RWPE2 (cell line): ENCODE data around the gene KIAA0825.

Source experiments
- ATAC-seq: fragments of 200-7000 bp; cut with Tn5 transposase; 3 replicates; pipeline ENCODE4 v1.9.1; 2021; ENCODE audit warnings: low read depth
- DNase-seq: peaks from one replicate; pipeline ENCODE4 v3.0.0-alpha.2; 2020; ENCODE audit warnings: low spot score
- H3K27ac ChIP-seq: fragments of 450-650 bp; 2 replicates; pipeline ENCODE4 v1.5.1; 2017; ENCODE audit warnings: mild to moderate bottlenecking; ENCODE audit not compliant: poor library complexity, severe bottlenecking
- H3K27me3 ChIP-seq: fragments of 250-450 bp; sonication (Bioruptor Pico); 2 replicates; pipeline ENCODE4 v1.5.1; 2021; ENCODE audit warnings: mild to moderate bottlenecking, moderate library complexity; ENCODE audit not compliant: insufficient read depth, poor library complexity, severe bottlenecking
- H3K36me3 ChIP-seq: fragments of 250-450 bp; sonication (Bioruptor Pico); 2 replicates; pipeline ENCODE4 v1.5.1; 2020; ENCODE audit warnings: low read depth, mild to moderate bottlenecking, moderate library complexity
- H3K4me1 ChIP-seq: fragments of 250-450 bp; sonication (Bioruptor Pico); 2 replicates; pipeline ENCODE4 v1.5.1; 2021; ENCODE audit warnings: mild to moderate bottlenecking, moderate library complexity; ENCODE audit not compliant: insufficient read depth, poor library complexity, severe bottlenecking
- H3K4me3 ChIP-seq: fragments of 250-450 bp; sonication (Bioruptor Pico); 2 replicates; pipeline ENCODE4 v1.5.1; 2021; ENCODE audit warnings: mild to moderate bottlenecking, moderate library complexity; ENCODE audit not compliant: severe bottlenecking
- H3K9me3 ChIP-seq: fragments of 250-450 bp; sonication (Bioruptor Pico); 2 replicates; pipeline ENCODE4 v1.5.1; 2021; ENCODE audit warnings: mild to moderate bottlenecking, moderate library complexity; ENCODE audit not compliant: severe bottlenecking
- TF ChIP-seq, protein P1 (sequence below): fragments of 450-650 bp; IDR thresholded peaks from one replicate; pipeline ENCODE4 v1.5.1; 2017; ENCODE audit warnings: mild to moderate bottlenecking, moderate library complexity; ENCODE audit not compliant: poor library complexity, severe bottlenecking

The KIAA0825 gene

GRCh38 chr5:94524841-94525697 is 93.3 kb downstream of the KIAA0825 start:
- no peaks in the 10 kb centered on the region for H3K27me3 ChIP-seq
- no peaks in the 10 kb centered on the region for H3K4me1 ChIP-seq
- TF ChIP-seq, protein P1, sequence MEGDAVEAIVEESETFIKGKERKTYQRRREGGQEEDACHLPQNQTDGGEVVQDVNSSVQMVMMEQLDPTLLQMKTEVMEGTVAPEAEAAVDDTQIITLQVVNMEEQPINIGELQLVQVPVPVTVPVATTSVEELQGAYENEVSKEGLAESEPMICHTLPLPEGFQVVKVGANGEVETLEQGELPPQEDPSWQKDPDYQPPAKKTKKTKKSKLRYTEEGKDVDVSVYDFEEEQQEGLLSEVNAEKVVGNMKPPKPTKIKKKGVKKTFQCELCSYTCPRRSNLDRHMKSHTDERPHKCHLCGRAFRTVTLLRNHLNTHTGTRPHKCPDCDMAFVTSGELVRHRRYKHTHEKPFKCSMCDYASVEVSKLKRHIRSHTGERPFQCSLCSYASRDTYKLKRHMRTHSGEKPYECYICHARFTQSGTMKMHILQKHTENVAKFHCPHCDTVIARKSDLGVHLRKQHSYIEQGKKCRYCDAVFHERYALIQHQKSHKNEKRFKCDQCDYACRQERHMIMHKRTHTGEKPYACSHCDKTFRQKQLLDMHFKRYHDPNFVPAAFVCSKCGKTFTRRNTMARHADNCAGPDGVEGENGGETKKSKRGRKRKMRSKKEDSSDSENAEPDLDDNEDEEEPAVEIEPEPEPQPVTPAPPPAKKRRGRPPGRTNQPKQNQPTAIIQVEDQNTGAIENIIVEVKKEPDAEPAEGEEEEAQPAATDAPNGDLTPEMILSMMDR: peak; percentile 88
- no peaks in the 10 kb centered on the region for H3K36me3 ChIP-seq
- ATAC-seq: peak; percentile 85
- no peak for DNase-seq
- H3K27ac ChIP-seq: no peak overlapping the region
- H3K9me3 ChIP-seq: no peaks in the 10 kb centered on the region
- no peak overlapping the region for H3K4me3 ChIP-seq

- Histone ChIP-seq H3K4me1 (peaks cover 3% of the 10 kb centered on the region), H3K9me3 (no peaks in the 10 kb centered on the region), H3K4me3 (no peak overlapping the region), H3K36me3 (no peaks in the 10 kb centered on the region), H3K27me3 (no peaks in the 10 kb centered on the region), H3K27ac (no peak overlapping the region)
- TF ChIP-seq, protein P1: no peak
- no peak for ATAC-seq
- DNase-seq: no peak
Observed at GRCh38 chr5:94523018-94523417, 95.4 kb downstream of the KIAA0825 start.

DNA sequence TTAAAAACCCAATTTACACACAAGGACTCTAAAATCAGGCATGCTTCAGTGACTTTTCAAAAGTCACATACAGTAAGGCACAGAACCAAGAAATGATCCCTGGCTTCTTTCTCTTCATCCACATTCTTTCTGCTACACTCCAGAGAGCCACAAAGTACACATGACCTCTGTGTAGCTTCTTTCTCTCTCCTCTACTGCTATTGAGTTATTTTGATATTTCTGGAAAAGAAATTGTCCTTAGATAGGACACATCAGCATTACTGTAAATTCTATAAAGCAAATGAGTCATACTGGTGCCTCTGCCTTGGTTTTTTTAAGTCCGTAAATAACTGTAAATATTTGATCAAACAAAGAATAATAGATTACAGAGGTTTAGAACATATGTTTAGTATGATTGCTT is 96.3 kb downstream of the KIAA0825 start:
- DNase-seq (no peak), ATAC-seq (no peak)
- Histone ChIP-seq H3K27me3 (no peaks in the 10 kb centered on the region), H3K4me1 (peaks cover 3% of the 10 kb centered on the region), H3K4me3 (no peak overlapping the region), H3K9me3 (no peaks in the 10 kb centered on the region), H3K27ac (no peak overlapping the region), H3K36me3 (no peaks in the 10 kb centered on the region)
- TF ChIP-seq, protein P1: no peak

DNA sequence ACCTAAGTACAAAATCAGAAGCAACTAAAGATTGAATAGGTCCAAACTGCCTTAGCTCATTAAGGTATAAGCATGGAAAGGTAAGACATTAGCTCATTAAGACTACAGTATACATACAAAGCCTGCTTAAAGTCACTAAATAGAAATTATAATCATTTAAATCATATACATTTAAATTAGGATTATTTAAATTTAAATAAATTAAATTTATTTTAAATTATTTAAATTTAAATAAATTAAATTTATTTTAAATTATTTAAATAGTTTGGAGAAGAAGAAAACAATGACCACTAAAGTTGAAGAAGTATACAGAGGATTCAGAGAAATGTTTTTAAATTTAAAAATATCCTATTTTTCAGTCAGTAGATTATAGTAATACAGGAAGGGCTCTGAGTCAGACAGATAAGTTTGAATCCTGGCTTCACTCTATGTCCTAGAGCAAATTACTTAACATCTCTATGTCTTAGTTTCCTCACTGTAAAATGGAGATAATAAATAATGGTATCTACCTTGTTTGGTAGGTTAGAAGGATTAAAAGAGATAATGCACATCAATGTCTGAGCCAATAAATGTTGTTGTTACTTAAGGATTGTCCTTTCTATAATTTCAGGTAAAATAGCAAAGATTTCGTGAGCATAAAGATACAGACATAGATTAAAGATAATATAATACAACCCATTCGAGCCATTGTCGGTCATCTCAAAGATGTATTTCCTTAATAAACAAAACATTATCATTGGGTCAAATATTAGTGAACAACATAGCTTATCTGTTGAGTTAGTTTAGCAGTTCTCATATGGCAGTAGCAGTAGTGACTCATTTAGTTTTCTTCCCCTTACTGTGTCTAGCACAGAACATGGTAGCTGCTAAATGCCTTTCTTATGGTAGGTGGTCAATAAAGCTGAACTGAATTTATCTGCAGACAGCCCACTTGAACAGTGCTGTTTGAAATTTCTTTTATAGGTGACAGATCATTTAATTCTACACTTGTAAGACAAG is 100.6 kb downstream of the KIAA0825 start:
- Histone ChIP-seq H3K27me3 (no peaks in the 10 kb centered on the region), H3K27ac (no peak overlapping the region), H3K9me3 (no peaks in the 10 kb centered on the region), H3K4me3 (no peak overlapping the region), H3K4me1 (peaks cover 3% of the 10 kb centered on the region), H3K36me3 (no peaks in the 10 kb centered on the region)
- ATAC-seq (peak; percentile 42; the same call in 1 of the 3 replicates), DNase-seq (no peak)
- TF ChIP-seq, protein P1: no peak
